GM10847 (cell line): ENCODE data around the gene SCRN1.

Experiments used
- POLR2A ChIP-seq: IDR thresholded peaks from 2 replicates; pipeline ENCODE4 v1.6.1; 2011; ENCODE audit not compliant: insufficient read length; ENCODE audit errors: extremely low read depth

SCRN1 gene

GRCh38 chr7:29896685-29897411 lies 92.8 kb downstream of the SCRN1 start:
- no peak for TF ChIP-seq POLR2A

GRCh38 chr7:29895559-29895958 lies 94.0 kb downstream of the SCRN1 start:
- no peak for TF ChIP-seq POLR2A

DNA sequence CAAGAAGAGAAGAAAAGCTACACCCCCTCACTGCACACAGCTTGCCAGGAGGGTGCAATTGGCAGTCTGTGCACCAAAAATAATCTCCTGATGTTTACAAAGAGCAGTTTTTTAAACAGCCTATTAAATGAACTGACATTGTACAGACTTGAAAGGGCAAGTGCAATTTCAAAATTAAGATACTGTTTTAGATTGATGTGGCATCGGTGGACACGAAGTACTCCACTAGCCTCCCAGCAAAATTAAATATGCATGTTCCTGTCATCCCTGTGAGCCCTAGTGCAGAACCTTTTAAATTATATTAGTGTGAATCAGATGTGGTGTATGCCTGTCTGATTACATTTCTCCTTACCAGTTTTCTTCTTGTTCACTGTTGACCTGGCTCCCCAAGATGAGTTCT lies 95.3 kb downstream of the SCRN1 start:
- no peak for TF ChIP-seq POLR2A

DNA sequence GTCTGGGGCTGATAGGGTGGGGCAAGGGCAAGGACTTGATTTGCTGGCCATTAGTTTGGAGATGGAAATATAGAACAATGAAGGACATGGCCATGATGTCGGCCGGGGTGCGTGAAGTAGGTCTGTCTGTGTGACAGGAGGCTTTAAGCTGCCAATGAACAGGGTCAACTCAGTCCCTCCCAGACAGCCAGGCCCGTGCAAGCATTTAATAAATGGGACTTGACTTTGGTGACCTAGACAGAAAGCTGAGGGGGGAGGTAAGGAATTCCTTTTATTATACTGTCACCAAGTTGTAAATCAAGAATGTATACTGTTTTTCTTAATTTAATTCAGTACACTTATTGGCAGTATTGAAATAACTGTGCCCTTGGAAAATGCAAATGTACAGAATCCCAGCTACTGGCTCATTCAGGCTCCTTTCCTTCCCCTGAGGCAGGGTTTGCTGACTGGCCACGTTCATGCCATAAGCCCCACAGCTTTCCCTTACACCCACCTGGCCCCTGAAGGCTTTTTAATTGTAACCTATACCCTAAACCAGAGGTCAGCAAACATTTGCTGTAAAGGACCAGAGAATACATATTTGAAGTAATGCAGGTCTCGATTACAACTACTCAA lies 96.1 kb downstream of the SCRN1 start:
- no peak for TF ChIP-seq POLR2A

DNA sequence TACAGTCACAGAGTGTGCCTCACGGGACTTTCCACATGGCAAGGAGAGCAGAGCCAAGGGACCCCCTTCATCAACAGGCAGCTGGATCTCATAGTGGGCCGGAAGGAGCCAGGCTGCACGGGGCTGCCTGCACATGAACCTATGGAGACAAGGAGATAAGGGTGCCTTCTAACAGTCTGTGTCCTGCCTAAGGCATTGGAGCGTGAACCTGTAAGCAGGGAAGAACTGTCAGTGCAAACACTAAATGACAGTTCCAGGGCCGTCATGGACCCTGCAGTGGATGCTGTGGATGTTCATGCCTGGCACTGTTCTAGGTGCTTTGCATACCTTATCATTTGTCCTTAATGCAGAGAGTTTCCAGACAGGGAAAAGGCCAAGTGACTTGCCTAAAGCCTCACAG lies 97.4 kb downstream of the SCRN1 start:
- TF ChIP-seq POLR2A: no peak

GRCh38 chr7:29891766-29892165 lies 97.8 kb downstream of the SCRN1 start:
- TF ChIP-seq POLR2A: no peak

DNA sequence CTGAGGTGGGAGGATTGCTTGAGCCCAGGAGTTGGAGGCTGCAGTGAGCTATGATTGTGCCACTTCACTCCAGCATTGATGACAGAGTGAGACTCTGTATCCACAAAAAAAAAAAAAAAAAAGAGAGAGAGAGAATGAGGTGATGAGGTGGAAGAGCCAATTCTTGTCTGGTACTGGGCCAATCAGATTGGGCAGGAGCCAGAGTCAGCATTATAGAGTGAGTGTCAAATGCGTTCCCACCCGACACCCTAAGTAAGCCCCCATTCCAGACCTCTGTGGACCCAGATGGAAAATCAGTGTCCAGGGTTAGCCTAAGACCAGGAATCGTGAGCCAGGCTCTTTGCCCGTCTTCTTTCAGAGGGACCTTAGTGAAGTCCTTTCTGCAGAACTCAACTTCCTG lies 99.3 kb downstream of the SCRN1 start:
- no peak for TF ChIP-seq POLR2A

DNA sequence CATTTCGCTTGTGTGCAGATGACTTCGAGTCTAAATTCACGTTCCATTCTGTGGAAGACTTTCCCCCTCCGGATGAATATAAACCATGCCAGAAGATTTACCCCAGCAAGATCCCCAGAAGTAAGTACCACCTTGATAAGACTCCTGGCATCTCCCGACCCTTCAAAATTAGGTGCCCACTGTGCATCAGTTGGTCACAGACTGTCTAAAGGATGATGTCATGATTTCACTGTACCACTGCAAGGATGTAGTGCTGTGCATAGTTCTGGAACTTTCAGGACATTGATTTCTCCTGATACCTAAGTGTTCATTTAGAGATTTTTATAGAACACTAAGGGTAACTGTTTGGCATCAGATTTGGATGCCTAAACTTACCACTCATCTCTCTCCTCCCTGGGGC lies 100.3 kb downstream of the SCRN1 start:
- no peak for TF ChIP-seq POLR2A

DNA sequence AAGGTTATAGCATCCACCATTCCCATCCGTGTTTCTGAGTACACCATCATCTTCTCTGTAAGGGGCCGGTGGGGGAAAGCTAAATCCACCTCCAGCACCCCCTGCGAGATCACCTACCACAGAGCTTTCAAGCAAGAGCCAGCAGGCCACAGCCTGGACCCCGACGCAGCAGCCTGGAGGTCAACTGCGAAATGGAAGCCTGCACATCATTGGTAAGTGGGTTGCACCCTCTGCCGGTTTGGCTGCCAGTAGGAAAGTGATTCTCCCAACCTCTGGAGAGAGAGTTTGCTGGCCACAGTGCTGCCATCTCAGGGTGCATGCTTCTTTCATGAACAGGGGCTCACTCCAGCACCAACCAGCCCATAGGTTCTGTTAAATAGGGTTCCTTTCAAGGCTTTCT lies 101.6 kb downstream of the SCRN1 start:
- TF ChIP-seq POLR2A: no peak

DNA sequence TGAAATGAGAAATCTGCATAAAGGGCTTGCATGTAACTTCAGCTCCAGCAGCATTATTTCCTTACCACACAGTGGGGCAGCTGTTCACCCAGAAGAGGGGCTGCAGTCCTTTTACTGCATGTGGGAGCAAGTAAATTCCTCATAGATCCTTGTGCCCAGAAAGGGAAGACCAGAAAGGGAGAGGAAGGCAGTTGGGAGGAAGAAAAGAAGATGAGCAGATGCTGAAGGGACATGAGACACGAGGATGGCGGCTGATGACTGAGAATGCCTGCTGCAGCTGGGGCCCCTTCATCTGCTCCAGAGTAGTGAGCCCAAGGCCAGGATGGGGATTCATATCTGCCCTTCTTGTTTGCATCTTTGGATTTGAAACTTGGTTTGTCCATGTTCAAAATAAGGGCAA lies 102.8 kb downstream of the SCRN1 start:
- no peak for TF ChIP-seq POLR2A

- no peak for TF ChIP-seq POLR2A
Observed at GRCh38 chr7:29885626-29886025, 104.0 kb downstream of the SCRN1 start.

GRCh38 chr7:29884399-29885272 lies 105.0 kb downstream of the SCRN1 start:
- no peak for TF ChIP-seq POLR2A

GRCh38 chr7:29883462-29884398 lies 105.9 kb downstream of the SCRN1 start:
- no peak for TF ChIP-seq POLR2A

- no peak for TF ChIP-seq POLR2A
Observed at GRCh38 chr7:29882481-29882880, 107.1 kb downstream of the SCRN1 start.

- TF ChIP-seq POLR2A: no peak
Observed at GRCh38 chr7:29881724-29882123, 107.9 kb downstream of the SCRN1 start.

DNA sequence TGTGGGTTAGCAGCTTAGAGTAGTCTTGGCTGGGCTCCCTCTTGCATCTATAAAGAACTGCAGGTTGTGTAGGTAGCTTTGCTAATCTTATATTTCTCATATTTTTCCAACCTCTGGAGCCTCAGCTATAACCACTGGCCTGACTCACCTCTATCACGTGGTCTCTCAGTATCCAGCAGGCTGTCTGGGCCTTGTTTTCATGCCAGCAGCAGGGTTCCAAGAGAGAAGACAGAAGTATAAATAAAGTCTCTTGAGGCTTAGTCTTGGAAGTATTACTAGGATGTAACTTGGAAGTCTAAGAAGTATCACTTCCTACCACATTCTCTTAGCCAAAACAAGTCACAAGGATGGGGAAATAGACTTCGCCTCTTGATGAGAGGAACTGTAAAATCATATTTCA lies 110.0 kb downstream of the SCRN1 start:
- no peak for TF ChIP-seq POLR2A
